A549 (cell line): ENCODE measurements around the gene SPAST.

ENCODE experiments used
- BHLHE40 ChIP-seq: IDR thresholded peaks from 2 replicates; pipeline ENCODE4 v1.6.1; 2012; ENCODE audit warnings: low read depth, low read length, inconsistent platforms
- CTCF ChIP-seq: fragments of >200 bp; sonication (Bioruptor Twin); formaldehyde crosslinking; IDR thresholded peaks from 3 replicates; pipeline ENCODE4 v1.5.1; 2016
- ESRRA ChIP-seq: fragments of 150-350 bp; IDR thresholded peaks from 2 replicates; pipeline ENCODE4 v1.6.1; 2014; ENCODE audit warnings: mild to moderate bottlenecking, low read length, borderline replicate concordance
- GATA3 ChIP-seq: IDR thresholded peaks from 2 replicates; pipeline ENCODE4 v1.6.1; 2012; ENCODE audit warnings: borderline replicate concordance
- HDAC2 ChIP-seq: fragments of 200-600 bp; sonication (generic); IDR thresholded peaks from 2 replicates; pipeline ENCODE4 v1.6.1; 2016
- JUN ChIP-seq, 2 experiments: fragments of >200 bp; sonication (Bioruptor Twin); formaldehyde crosslinking; IDR thresholded peaks; 2 replicates in 1 of 2; 3 replicates in 1 of 2; pipeline ENCODE4 v1.6.1; 2016 to 2017
- KDM5A ChIP-seq: fragments of 200-600 bp; sonication (generic); IDR thresholded peaks from 2 replicates; pipeline ENCODE4 v1.6.1; 2016; ENCODE audit warnings: antibody characterized with exemption, mild to moderate bottlenecking
- MAZ ChIP-seq: fragments of 150-350 bp; IDR thresholded peaks from 2 replicates; pipeline ENCODE4 v1.6.1; 2014; ENCODE audit warnings: antibody characterized with exemption, low read depth, low read length, borderline replicate concordance
- POLR2A ChIP-seq: IDR thresholded peaks from 2 replicates; pipeline ENCODE4 v1.6.1; 2012; ENCODE audit warnings: mild to moderate bottlenecking, low read length
- RAD21 ChIP-seq, 2 experiments: fragments of >200 bp in 1 of 2; sonication (Bioruptor Twin) in 1 of 2; formaldehyde crosslinking in 1 of 2; IDR thresholded peaks in 1 of 2; conservative IDR thresholded peaks in 1 of 2; 2 replicates in 1 of 2; 3 replicates in 1 of 2; pipeline ENCODE4 v1.6.1; 2012 to 2018; ENCODE audit warnings: inconsistent platforms in 1 of 2
- REST ChIP-seq: fragments of 200-600 bp; sonication (generic); IDR thresholded peaks from 2 replicates; pipeline ENCODE4 v1.6.1; 2016; ENCODE audit warnings: antibody characterized with exemption, mild to moderate bottlenecking, moderate library complexity
- TFCP2L1 ChIP-seq: fragments of 250-450 bp; sonication (Bioruptor Pico); IDR thresholded peaks from 2 replicates; pipeline ENCODE4 v1.5.0; 2021; ENCODE audit warnings: mild to moderate bottlenecking
- USF2 ChIP-seq: fragments of 450-650 bp; IDR thresholded peaks from 2 replicates; pipeline ENCODE4 v1.6.1; 2014; ENCODE audit warnings: antibody characterized with exemption

- TF ChIP-seq CTCF (no peak), GATA3 (no peak), TFCP2L1 (no peak), POLR2A (no peak), JUN (IDR thresholded peaks at IDR 0.05) (no peak), RAD21 (conservative IDR thresholded peaks at IDR 0.05 in 1 of 2, IDR thresholded peaks at IDR 0.05 in 1 of 2) (no peak), USF2 (no peak), MAZ (no peak), REST (no peak), KDM5A (no peak), BHLHE40 (no peak), ESRRA (no peak), HDAC2 (no peak)
These were observed 19.8 kb upstream of the SPAST start for GRCh38 chr2:32043561-32043960.
